HCT116 (cell line): ENCODE results near the gene SZRD1.

ENCODE experiments used
- ATF3 ChIP-seq: IDR thresholded peaks from 2 replicates; pipeline ENCODE4 v1.6.1; 2012
- CEBPB ChIP-seq: IDR thresholded peaks from 2 replicates; pipeline ENCODE4 v1.6.1; 2012; ENCODE audit warnings: low read depth
- EGR1 ChIP-seq: IDR thresholded peaks from 2 replicates; pipeline ENCODE4 v1.6.1; 2012; ENCODE audit warnings: low read depth
- EZH2 ChIP-seq: fragments of 200-600 bp; sonication (generic); IDR thresholded peaks from 2 replicates; pipeline ENCODE4 v1.6.1; 2017; ENCODE audit warnings: antibody characterized with exemption, mixed run types
- EZH2phosphoT487 ChIP-seq: fragments of 200-600 bp; IDR thresholded peaks from 2 replicates; pipeline ENCODE4 v1.6.1; 2018; ENCODE audit warnings: antibody characterized with exemption, borderline replicate concordance
- JUND ChIP-seq: IDR thresholded peaks from 2 replicates; pipeline ENCODE4 v1.6.1; 2012
- POLR2A ChIP-seq: IDR thresholded peaks from 2 replicates; pipeline ENCODE4 v1.7.0; 2011; ENCODE audit warnings: borderline replicate concordance; ENCODE audit not compliant: insufficient read depth, insufficient read length; ENCODE audit errors: extremely low read depth
- POLR2AphosphoS5 ChIP-seq: IDR thresholded peaks from 2 replicates; pipeline ENCODE4 v1.6.1; 2011; ENCODE audit warnings: mild to moderate bottlenecking, low read depth, low read length, moderate library complexity
- RAD21 ChIP-seq: IDR thresholded peaks from 2 replicates; pipeline ENCODE4 v1.6.1; 2012; ENCODE audit warnings: low read depth, mild to moderate bottlenecking
- SP1 ChIP-seq: IDR thresholded peaks from 2 replicates; pipeline ENCODE4 v1.6.1; 2012; ENCODE audit warnings: low read depth
- ZFX ChIP-seq: fragments of 450-650 bp; IDR thresholded peaks from 2 replicates; pipeline ENCODE4 v1.6.1; 2017
- TF ChIP-seq, protein P1 (sequence below), 3 experiments: fragments of 200-600 bp in 1 of 3; sonication (generic) in 1 of 3; IDR thresholded peaks in 2 of 3; conservative IDR thresholded peaks in 1 of 3; 2 replicates each; pipeline ENCODE4 v1.5.1; 2012 to 2017; ENCODE audit warnings: low read depth in 2 of 3, low read length in 2 of 3, antibody characterized with exemption in 1 of 3, borderline replicate concordance in 1 of 3, control low read depth in 1 of 3, mild to moderate bottlenecking in 1 of 3, mixed read lengths in 1 of 3, mixed run types in 1 of 3, moderate library complexity in 1 of 3; ENCODE audit not compliant: insufficient read depth in 1 of 3
- TF ChIP-seq, protein P2 (sequence below): IDR thresholded peaks from 2 replicates; pipeline ENCODE4 v1.6.1; 2012

DNA sequence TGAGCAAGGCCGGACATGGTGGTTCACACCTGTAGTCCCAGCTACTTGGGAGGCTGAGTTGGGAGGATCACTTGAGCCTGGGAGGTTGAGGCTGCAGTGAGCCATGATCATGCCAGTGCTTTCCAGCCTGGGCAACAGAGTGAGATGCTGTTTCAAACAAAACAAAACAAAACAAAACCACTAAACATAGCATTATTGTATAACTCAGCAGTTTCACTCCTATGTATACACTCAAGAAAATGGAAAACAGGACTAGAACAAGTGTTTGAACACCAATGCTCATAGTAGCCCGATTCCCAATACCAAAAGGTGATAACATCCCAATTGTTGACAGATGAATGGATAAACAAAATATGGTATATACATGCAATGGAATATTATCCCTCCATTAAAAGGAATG is 71.5 kb downstream of the SZRD1 start:
- TF ChIP-seq, protein P1, sequence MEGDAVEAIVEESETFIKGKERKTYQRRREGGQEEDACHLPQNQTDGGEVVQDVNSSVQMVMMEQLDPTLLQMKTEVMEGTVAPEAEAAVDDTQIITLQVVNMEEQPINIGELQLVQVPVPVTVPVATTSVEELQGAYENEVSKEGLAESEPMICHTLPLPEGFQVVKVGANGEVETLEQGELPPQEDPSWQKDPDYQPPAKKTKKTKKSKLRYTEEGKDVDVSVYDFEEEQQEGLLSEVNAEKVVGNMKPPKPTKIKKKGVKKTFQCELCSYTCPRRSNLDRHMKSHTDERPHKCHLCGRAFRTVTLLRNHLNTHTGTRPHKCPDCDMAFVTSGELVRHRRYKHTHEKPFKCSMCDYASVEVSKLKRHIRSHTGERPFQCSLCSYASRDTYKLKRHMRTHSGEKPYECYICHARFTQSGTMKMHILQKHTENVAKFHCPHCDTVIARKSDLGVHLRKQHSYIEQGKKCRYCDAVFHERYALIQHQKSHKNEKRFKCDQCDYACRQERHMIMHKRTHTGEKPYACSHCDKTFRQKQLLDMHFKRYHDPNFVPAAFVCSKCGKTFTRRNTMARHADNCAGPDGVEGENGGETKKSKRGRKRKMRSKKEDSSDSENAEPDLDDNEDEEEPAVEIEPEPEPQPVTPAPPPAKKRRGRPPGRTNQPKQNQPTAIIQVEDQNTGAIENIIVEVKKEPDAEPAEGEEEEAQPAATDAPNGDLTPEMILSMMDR (IDR thresholded peaks at IDR 0.05 in 2 of 3, conservative IDR thresholded peaks at IDR 0.05 in 1 of 3; ENCODE audit: borderline replicate concordance in 1 of 3, insufficient read depth in 1 of 3, low read depth in 2 of 3, low read length in 2 of 3), result no peak
- TF ChIP-seq CEBPB (no peak), SP1 (no peak), RAD21 (no peak), POLR2AphosphoS5 (no peak), POLR2A (no peak), EZH2 (no peak), EGR1 (no peak), ZFX (no peak), JUND (no peak), ATF3 (no peak), EZH2phosphoT487 (no peak)
- TF ChIP-seq, protein P2, sequence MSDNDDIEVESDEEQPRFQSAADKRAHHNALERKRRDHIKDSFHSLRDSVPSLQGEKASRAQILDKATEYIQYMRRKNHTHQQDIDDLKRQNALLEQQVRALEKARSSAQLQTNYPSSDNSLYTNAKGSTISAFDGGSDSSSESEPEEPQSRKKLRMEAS, result no peak
